ENCODE results near the gene TYK2.

DNA sequence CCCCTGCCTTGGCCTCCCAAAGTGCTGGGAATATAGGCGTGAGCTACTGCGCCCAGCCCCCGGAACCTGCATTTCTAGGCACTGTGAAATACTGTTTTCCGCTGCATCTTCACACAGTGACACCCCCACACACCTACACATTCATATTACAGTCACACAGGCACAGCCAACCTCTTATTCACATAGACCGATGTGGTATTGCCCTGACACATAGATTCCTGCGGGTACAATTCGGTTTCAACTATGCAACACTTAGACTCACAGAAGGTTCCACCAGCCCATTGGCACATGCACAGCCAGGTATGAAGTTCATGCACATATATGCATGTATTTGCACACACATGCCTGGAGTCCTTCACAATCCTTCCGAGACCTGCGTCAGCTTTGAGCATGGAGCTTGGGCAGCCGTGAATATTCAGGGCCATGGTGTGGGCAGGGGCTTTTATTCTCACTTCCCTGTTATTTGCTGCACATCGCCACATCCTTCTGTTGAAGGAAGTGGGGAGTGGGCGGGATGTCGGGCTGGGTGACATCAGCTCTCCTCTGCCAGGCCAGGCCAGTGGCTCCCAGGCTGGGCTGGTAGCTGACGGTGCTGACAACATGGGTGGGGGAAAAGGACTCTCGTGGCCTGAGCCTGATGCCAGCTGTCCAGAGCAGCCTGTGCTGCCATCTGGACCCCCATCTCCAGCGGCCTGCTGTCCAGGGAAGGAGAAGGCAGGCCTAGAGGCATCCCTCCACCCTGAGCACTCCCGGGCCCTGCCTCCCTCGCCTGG is 28.3 kb upstream of the TYK2 start:
- TF ChIP-seq CTCF (IDR thresholded peaks at IDR 0.05; ENCODE audit: poor library complexity) (no peak), EZH2 (IDR thresholded peaks at IDR 0.05; ENCODE audit: borderline replicate concordance) (no peak), EZH2phosphoT487 (IDR thresholded peaks at IDR 0.05; ENCODE audit: low read depth, severe bottlenecking, unreplicated experiment) (no peak)

All from hepatocyte (in vitro differentiated cells).